ENCODE results near the gene CD99L2. TPM values are rescaled to one million over a fixed set of nuclear protein-coding genes. Genes with fewer than 3 reads are reported as not detected.

Gene CD99L2
- total RNA-seq, 1 donor from 2014 or later, result 33.2 TPM

DNA sequence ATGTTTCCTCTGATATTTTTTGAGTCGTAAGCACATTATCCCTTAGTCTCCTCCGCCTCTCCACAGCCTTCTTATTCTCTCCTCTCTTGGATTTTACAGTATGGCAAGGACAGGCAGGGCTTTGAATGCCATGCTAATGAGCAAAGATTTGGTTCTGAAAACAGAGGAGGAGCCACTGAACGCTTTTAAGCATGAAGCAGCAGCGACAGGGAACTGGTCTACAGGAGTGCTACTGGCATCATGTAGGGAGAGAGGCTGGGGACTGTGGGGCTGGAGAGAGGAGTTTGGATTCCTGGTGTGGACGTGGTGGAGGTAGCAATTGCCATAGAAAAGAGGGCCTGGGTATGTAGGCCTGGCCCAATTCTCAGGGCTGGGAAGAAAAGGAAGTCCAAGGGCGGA is 4.6 kb upstream of the CD99L2 start:
- Histone ChIP-seq H3K4me1 (no peaks in the 10 kb centered on the region), H3K27me3 (ENCODE audit: low read depth) (no peaks in the 10 kb centered on the region), H3K9me3 (no peaks in the 10 kb centered on the region), H3K4me3 (no peak overlapping the region), H3K27ac (no peak overlapping the region), H3K36me3 (no peaks in the 10 kb centered on the region)
- DNase-seq (no peak), ATAC-seq (no peak)
- intact Hi-C loops (cut with DNase I), result no loop called here
- TF ChIP-seq, protein P1, sequence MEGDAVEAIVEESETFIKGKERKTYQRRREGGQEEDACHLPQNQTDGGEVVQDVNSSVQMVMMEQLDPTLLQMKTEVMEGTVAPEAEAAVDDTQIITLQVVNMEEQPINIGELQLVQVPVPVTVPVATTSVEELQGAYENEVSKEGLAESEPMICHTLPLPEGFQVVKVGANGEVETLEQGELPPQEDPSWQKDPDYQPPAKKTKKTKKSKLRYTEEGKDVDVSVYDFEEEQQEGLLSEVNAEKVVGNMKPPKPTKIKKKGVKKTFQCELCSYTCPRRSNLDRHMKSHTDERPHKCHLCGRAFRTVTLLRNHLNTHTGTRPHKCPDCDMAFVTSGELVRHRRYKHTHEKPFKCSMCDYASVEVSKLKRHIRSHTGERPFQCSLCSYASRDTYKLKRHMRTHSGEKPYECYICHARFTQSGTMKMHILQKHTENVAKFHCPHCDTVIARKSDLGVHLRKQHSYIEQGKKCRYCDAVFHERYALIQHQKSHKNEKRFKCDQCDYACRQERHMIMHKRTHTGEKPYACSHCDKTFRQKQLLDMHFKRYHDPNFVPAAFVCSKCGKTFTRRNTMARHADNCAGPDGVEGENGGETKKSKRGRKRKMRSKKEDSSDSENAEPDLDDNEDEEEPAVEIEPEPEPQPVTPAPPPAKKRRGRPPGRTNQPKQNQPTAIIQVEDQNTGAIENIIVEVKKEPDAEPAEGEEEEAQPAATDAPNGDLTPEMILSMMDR (IDR thresholded peaks at IDR 0.05), result no peak

DNA sequence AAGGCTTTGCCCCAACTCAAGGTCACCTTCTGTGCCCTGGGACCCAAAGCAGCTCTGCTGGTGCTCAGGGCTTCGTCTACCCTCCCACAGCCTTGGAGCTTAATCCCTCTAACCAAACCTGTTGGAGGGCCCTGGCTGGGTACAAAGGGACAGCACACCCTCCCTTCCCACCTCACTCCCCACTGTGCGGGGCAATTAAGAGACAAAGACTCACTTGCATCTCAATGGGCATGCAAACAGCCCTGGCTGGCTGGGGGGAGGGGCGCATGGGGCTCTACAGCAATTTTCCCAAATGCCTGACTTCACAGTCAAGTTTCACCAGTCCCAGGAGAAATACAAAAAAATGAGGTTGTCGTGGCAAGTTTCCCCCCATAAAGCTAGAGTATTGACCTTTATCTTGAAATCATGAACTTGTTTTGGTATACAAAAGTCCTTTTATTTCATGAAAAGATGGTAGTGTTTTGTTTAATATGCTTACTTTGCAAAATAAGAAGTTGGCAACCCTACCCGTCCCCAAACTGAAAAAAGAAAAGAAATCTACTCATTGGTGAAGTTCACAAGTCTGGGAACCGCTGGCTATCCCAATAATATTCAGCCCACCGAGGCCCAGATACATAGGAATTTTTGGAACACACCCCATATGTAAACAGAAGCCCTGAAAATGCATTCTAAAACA is 4.1 kb upstream of the CD99L2 start:
- intact Hi-C loops (cut with DNase I), result no loop called here
- no peaks in the 10 kb centered on the region for H3K27me3 ChIP-seq (ENCODE audit: low read depth)
- H3K36me3 ChIP-seq, result no peaks in the 10 kb centered on the region
- no peak overlapping the region for H3K4me3 ChIP-seq
- no peak for DNase-seq
- H3K27ac ChIP-seq, result no peak overlapping the region
- no peaks in the 10 kb centered on the region for H3K9me3 ChIP-seq
- TF ChIP-seq, protein P1 (IDR thresholded peaks at IDR 0.05), result no peak
- no peaks in the 10 kb centered on the region for H3K4me1 ChIP-seq
- no peak for ATAC-seq

DNA sequence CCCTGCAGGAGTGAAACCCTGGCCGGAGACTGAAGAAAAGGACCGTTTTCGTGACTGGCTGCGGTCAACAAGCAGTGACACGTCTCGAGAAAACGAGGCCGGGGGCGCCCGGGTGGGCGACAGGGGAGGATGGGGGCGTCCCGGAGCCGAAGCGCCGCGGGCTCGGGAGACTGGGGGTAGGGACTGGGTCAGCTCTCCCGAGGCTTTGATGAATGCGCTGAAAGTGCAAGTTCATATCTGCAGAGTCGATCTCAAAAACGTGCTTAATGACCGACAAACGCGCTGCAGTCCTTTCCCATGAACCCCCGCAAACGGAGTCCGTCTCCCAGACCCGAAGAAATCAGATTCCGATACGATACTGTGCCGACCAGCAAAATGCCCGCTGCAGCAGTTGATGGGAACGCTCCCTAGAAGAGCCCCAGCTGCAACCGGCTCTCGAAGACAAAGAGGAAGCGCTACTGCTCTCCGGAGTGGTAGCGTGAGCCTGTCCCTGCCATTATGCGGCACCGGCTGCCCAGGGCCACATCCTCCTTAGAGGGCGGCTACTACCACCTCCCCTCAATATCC is 806 bp upstream of the CD99L2 start:
- peak overlapping the region; percentile 65 for H3K4me3 ChIP-seq
- no peaks in the 10 kb centered on the region for H3K36me3 ChIP-seq
- DNase-seq, result peak; percentile 67
- H3K27ac ChIP-seq, result peak overlapping the region; percentile 71
- TF ChIP-seq, protein P1 (IDR thresholded peaks at IDR 0.05), result no peak
- ATAC-seq, result peak; percentile 46 to 69
- H3K9me3 ChIP-seq, result no peaks in the 10 kb centered on the region
- no peaks in the 10 kb centered on the region for H3K4me1 ChIP-seq
- intact Hi-C loops (cut with DNase I), result no loop called here
- H3K27me3 ChIP-seq (ENCODE audit: low read depth), result no peaks in the 10 kb centered on the region

DNA sequence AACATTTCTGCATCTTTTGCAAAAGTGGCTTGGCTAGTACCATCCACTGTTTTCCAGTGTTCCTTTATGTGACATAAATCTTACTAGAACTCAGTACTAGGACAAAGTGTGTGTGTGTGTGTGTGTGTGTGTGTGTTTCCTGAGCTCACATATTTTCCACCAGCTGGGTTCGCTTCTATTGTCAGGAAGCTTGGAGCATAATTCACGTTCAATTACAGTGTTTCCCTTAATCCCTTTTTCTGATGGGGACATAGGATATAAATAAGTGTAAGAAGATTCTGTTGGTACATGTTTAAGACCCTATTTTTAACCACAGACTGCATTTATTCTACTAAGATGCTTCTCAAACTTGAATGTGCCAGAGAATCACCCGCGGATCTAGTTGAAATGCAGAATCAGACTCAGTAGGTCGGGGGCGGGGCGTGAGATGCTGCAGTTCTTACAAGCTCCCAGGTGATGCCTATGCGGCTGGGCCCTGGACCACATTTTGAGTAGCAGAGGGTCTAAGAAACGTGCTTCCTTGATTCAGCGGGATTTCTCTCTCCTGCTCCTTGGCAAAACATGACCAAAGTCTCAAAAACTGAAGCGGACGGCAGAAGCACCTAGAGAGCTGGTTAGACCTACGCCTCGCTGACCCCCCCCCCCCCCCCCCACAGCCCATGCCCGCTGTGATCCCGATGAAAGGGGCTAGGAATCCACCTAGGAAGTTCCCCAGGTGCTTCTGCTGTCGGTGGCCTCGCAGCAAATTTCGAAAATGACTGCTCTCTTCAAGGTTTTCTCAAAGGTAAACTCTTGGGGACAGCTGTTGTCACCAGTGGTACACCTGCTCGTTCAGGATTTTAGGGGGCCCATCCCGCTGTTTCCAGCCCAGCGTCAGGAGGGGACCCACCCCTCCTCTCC is 797 bp downstream of the CD99L2 start:
- intact Hi-C loops (cut with DNase I), result no loop called here
- peak; percentile 54 for DNase-seq
- H3K4me1 ChIP-seq, result no peaks in the 10 kb centered on the region
- no peaks in the 10 kb centered on the region for H3K27me3 ChIP-seq (ENCODE audit: low read depth)
- TF ChIP-seq, protein P1 (IDR thresholded peaks at IDR 0.05), result no peak
- H3K27ac ChIP-seq, result peak overlapping the region; percentile 68
- H3K36me3 ChIP-seq, result no peaks in the 10 kb centered on the region
- no peaks in the 10 kb centered on the region for H3K9me3 ChIP-seq
- no peak for ATAC-seq
- H3K4me3 ChIP-seq, result peak overlapping the region; percentile 65

DNA sequence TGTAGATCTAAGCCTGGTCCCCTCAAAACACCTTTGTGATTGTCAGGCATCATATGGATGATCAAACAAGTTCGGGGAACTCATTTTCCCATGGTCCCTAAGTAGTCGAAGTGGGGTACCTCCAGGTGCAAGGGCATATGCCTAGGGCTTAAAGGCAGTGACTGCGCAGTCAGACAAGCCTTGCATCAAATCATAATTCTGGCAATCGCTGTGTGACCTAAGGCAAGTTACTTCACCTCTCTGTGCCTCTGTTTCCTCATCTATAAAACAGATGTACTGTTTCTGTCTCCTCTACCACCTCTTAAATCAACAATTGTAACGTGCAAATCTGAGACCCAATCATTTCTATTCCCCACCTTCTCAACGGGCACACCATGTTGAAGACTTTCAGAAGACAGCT is 1.8 kb downstream of the CD99L2 start:
- TF ChIP-seq, protein P1 (IDR thresholded peaks at IDR 0.05), result no peak
- H3K27ac ChIP-seq, result no peak overlapping the region
- DNase-seq (no peak), ATAC-seq (no peak)
- no peaks in the 10 kb centered on the region for H3K4me1 ChIP-seq
- H3K9me3 ChIP-seq, result no peaks in the 10 kb centered on the region
- H3K4me3 ChIP-seq, result no peak overlapping the region
- no peaks in the 10 kb centered on the region for H3K27me3 ChIP-seq (ENCODE audit: low read depth)
- intact Hi-C loops (cut with DNase I), result no loop called here
- H3K36me3 ChIP-seq, result no peaks in the 10 kb centered on the region

Data from lower lobe of right lung (tissue), 2 donors.